B cell (primary cell): ENCODE measurements around the gene NCS1.

ENCODE experiments used
- CTCF ChIP-seq: fragments of 200-600 bp; IDR thresholded peaks from one replicate; pipeline ENCODE4 v1.8.0; 2022; ENCODE audit warnings: antibody characterized with exemption, mild to moderate bottlenecking
- EZH2 ChIP-seq: IDR thresholded peaks from 2 replicates; pipeline ENCODE4 v1.6.1; 2012; ENCODE audit warnings: borderline replicate concordance, low read depth, mild to moderate bottlenecking, moderate library complexity, low read length; ENCODE audit not compliant: insufficient read depth, poor library complexity, severe bottlenecking

DNA sequence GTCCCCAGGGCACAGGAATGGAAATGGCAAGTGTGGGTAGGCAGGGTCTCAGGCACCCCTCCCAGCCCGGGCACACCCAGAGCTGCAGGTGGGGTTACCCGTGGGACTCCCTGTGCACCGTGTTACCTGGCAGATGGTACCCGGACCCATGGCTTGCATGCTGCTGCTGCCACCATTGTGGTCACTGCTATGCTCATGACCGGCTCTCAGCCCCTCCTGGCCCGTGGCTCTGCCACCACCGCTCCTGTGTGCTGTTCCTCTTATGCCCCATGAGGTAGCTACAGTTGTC, 71.6 kb downstream of the NCS1 start:
- TF ChIP-seq CTCF (no peak), EZH2 (no peak)
